PC-9 (cell line): Measurements from ENCODE around the gene PNPLA7. TPM values are rescaled to one million over a fixed set of nuclear protein-coding genes. Genes with fewer than 3 reads are reported as not detected.
"Not testable (repeated sequence)": the region's sequence is repeated elsewhere in the genome, so short reads cannot be mapped to it uniquely, and the experiment has no call there.

Experiments used
- BruUV-seq: library from RNA; stranded (reverse); fragments of 400-500 nt; replicated peaks from 2 replicates; lab custom pipeline; 2021; lab: Mats Ljungman, UMichigan
- CTCF ChIA-PET: fragments of 300-600 bp; sonication (Branson Sonifier 250); formaldehyde crosslinking; loops from one replicate; lab custom pipeline; 2022; ENCODE audit warnings: antibody characterized with exemption; lab: Charles Lee
- POLR2A ChIA-PET: fragments of 300-600 bp; sonication (Branson Sonifier 250); formaldehyde crosslinking; loops from one replicate; lab custom pipeline; 2022; ENCODE audit warnings: antibody characterized with exemption; ENCODE audit not compliant: unreplicated experiment; lab: Charles Lee
- DNase-seq, 2 experiments: peaks; one replicate each; pipeline versions ENCODE4 v3.0.0 to v3.0.0-alpha.2; 2015 to 2022; ENCODE audit warnings: mixed read lengths in 1 of 2
- H2AFZ ChIP-seq: fragments of 200-600 bp; sonication (generic); 2 replicates; pipeline ENCODE4 v1.8.1; 2017; ENCODE audit warnings: antibody characterized with exemption
- H3F3A ChIP-seq: fragments of 200-600 bp; sonication (generic); 2 replicates; pipeline ENCODE4 v1.8.1; 2017; ENCODE audit warnings: antibody characterized with exemption, mild to moderate bottlenecking, low read depth; ENCODE audit not compliant: insufficient read depth
- H3K27ac ChIP-seq: fragments of 200-600 bp; sonication (generic); 2 replicates; pipeline ENCODE4 v1.6.1; 2016; ENCODE audit warnings: mixed run types
- H3K27me3 ChIP-seq: fragments of 200-600 bp; sonication (generic); 2 replicates; pipeline ENCODE4 v1.6.1; 2016; ENCODE audit warnings: low read depth, mixed run types; ENCODE audit not compliant: insufficient read depth
- H3K36me3 ChIP-seq: fragments of 200-600 bp; sonication (generic); 2 replicates; pipeline ENCODE4 v1.6.1; 2016; ENCODE audit warnings: low read depth, mixed run types
- H3K4me1 ChIP-seq: fragments of 200-600 bp; sonication (generic); replicated peaks from 2 replicates; pipeline ENCODE4 v1.6.1; 2016; ENCODE audit warnings: mixed run types; ENCODE audit not compliant: insufficient read depth
- H3K4me2 ChIP-seq: fragments of 200-600 bp; sonication (generic); 2 replicates; pipeline ENCODE4 v1.6.1; 2017; ENCODE audit warnings: mixed run types
- H3K4me3 ChIP-seq: fragments of 200-600 bp; sonication (generic); 2 replicates; pipeline ENCODE4 v1.6.1; 2016; ENCODE audit warnings: mixed run types
- H3K79me2 ChIP-seq: fragments of 200-600 bp; sonication (generic); 2 replicates; pipeline ENCODE4 v1.6.1; 2017; ENCODE audit warnings: low read depth, mixed run types
- H3K9me2 ChIP-seq: fragments of 200-600 bp; sonication (generic); 2 replicates; pipeline ENCODE4 v1.8.1; 2017; ENCODE audit warnings: mild to moderate bottlenecking; ENCODE audit not compliant: insufficient read depth
- H3K9me3 ChIP-seq: fragments of 200-600 bp; sonication (generic); 2 replicates; pipeline ENCODE4 v1.8.1; 2016; ENCODE audit warnings: low read depth; ENCODE audit not compliant: insufficient read depth
- H4K20me1 ChIP-seq: fragments of 200-600 bp; sonication (generic); 2 replicates; pipeline ENCODE4 v1.8.1; 2017; ENCODE audit not compliant: insufficient read depth
- CTCF ChIP-seq: fragments of 200-600 bp; sonication (generic); conservative IDR thresholded peaks from 2 replicates; pipeline ENCODE4 v1.6.1; 2017; ENCODE audit warnings: mixed run types, antibody characterized with exemption, mild to moderate bottlenecking, moderate library complexity
- EZH2 ChIP-seq: fragments of 200-600 bp; sonication (generic); IDR thresholded peaks from 2 replicates; pipeline ENCODE4 v1.8.0; 2017; ENCODE audit warnings: antibody characterized with exemption, low read depth
- intact Hi-C: fragments of 100-400 bp; cut with micrococcal nuclease; formaldehyde crosslinking; loops from one replicate; pipeline ENCODE4 v1.10.0; 2022; ENCODE audit not compliant: unreplicated experiment
- total RNA-seq: library from RNA; stranded (reverse); gene quantifications from 2 replicates; pipeline ENCODE4 v1.2.3, GENCODE V29; 2021

Gene PNPLA7
- total RNA-seq, 1 experiment from 2014 or later, result 1.9 TPM

GRCh38 chr9:137534256-137535119 lies 15.7 kb downstream of the PNPLA7 start:
- H3K36me3 ChIP-seq, result no peaks in the 10 kb centered on the region
- no peaks in the 10 kb centered on the region for H3K9me2 ChIP-seq
- 0 out of 2 replicates have a peak overlapping the region, but pooled peaks have one; percentile 26 for H3K4me2 ChIP-seq
- H4K20me1 ChIP-seq, result no peaks in the 10 kb centered on the region
- H2AFZ ChIP-seq, result peak overlapping the region; percentile 72; the same call in 1 of the 2 replicates
- POLR2A ChIA-PET, result interaction anchor here (0.5 to 0.8 kb wide), 4 partner anchors 61 to 1425 kb away, joined by 3 to 5 read pairs (median 4); partner anchors contain the start of gene ENTPD8
- H3F3A ChIP-seq, result peaks cover 4% of the 10 kb centered on the region; the same call in 1 of the 2 replicates
- H3K27me3 ChIP-seq, result no peaks in the 10 kb centered on the region
- H3K9me3 ChIP-seq, result no peaks in the 10 kb centered on the region
- no peaks in the 10 kb centered on the region for H3K79me2 ChIP-seq
- TF ChIP-seq EZH2 (no peak), CTCF (peak; percentile 65; the same call in 1 of the 2 replicates)
- intact Hi-C loops, result no loop called here
- H3K4me1 ChIP-seq, result peaks cover 4% of the 10 kb centered on the region
- BruUV-seq, result no TSS peak
- no peak overlapping the region for H3K27ac ChIP-seq
- no peak overlapping the region for H3K4me3 ChIP-seq
- DNase-seq, result peak; percentile 44 to 51
- CTCF ChIA-PET, result interaction anchor here (0.6 to 1.0 kb wide), 7 partner anchors 21 to 467 kb away, joined by 3 to 5 read pairs (median 4); partner anchors contain the start of gene MAN1B1

- H3K4me2 ChIP-seq, H3K27me3 ChIP-seq, DNase-seq, H3K4me3 ChIP-seq, intact Hi-C loops, H3F3A ChIP-seq, POLR2A ChIA-PET, H2AFZ ChIP-seq, H4K20me1 ChIP-seq, H3K27ac ChIP-seq, H3K4me1 ChIP-seq, CTCF ChIA-PET, H3K9me3 ChIP-seq, H3K9me2 ChIP-seq, H3K79me2 ChIP-seq, H3K36me3 ChIP-seq, BruUV-seq: not testable (repeated sequence)
These were observed 17.2 kb downstream of the PNPLA7 start for GRCh38 chr9:137532891-137533468.

- intact Hi-C loops, result no loop called here
- ChIA-PET CTCF (no interaction called here), POLR2A (no interaction called here)
- DNase-seq, result no peak
- Histone ChIP-seq H3K4me1 (peaks cover 4% of the 10 kb centered on the region), H3K27me3 (no peaks in the 10 kb centered on the region), H2AFZ (no peak overlapping the region), H3K9me2 (no peaks in the 10 kb centered on the region), H3K79me2 (no peaks in the 10 kb centered on the region), H4K20me1 (no peaks in the 10 kb centered on the region), H3F3A (peaks cover 4% of the 10 kb centered on the region; the same call in 1 of the 2 replicates), H3K9me3 (no peaks in the 10 kb centered on the region), H3K27ac (no peak overlapping the region), H3K4me3 (no peak overlapping the region), H3K36me3 (no peaks in the 10 kb centered on the region), H3K4me2 (no peak overlapping the region)
- no TSS peak for BruUV-seq
- TF ChIP-seq EZH2 (no peak), CTCF (no peak)
These were observed 19.0 kb downstream of the PNPLA7 start for GRCh38 chr9:137531099-137531765.
